IPS-15b (cell line): ENCODE measurements around the gene TMEM144.
A peak's percentile ranks its signal among the peaks of the same experiment; 100 is the strongest.

ENCODE experiments used
- H3K27me3 ChIP-seq: one replicate; pipeline ENCODE4 v1.6.1; 2013; ENCODE audit warnings: low read length; ENCODE audit not compliant: control insufficient read depth, insufficient read depth
- H3K36me3 ChIP-seq: one replicate; pipeline ENCODE4 v1.6.1; 2013; ENCODE audit warnings: low read length; ENCODE audit not compliant: control insufficient read depth, insufficient read depth
- H3K4me1 ChIP-seq: one replicate; pipeline ENCODE4 v1.6.1; 2013; ENCODE audit warnings: mild to moderate bottlenecking, low read length; ENCODE audit not compliant: control insufficient read depth, insufficient read depth
- H3K4me3 ChIP-seq: one replicate; pipeline ENCODE4 v1.5.1; 2013; ENCODE audit warnings: low read depth, low read length
- H3K9ac ChIP-seq: one replicate; pipeline ENCODE4 v1.6.1; 2013; ENCODE audit warnings: low read depth, mild to moderate bottlenecking, low read length
- H3K9me3 ChIP-seq: one replicate; pipeline ENCODE4 v1.6.1; 2013; ENCODE audit warnings: mild to moderate bottlenecking, low read length; ENCODE audit not compliant: control insufficient read depth, insufficient read depth

The TMEM144 gene

DNA sequence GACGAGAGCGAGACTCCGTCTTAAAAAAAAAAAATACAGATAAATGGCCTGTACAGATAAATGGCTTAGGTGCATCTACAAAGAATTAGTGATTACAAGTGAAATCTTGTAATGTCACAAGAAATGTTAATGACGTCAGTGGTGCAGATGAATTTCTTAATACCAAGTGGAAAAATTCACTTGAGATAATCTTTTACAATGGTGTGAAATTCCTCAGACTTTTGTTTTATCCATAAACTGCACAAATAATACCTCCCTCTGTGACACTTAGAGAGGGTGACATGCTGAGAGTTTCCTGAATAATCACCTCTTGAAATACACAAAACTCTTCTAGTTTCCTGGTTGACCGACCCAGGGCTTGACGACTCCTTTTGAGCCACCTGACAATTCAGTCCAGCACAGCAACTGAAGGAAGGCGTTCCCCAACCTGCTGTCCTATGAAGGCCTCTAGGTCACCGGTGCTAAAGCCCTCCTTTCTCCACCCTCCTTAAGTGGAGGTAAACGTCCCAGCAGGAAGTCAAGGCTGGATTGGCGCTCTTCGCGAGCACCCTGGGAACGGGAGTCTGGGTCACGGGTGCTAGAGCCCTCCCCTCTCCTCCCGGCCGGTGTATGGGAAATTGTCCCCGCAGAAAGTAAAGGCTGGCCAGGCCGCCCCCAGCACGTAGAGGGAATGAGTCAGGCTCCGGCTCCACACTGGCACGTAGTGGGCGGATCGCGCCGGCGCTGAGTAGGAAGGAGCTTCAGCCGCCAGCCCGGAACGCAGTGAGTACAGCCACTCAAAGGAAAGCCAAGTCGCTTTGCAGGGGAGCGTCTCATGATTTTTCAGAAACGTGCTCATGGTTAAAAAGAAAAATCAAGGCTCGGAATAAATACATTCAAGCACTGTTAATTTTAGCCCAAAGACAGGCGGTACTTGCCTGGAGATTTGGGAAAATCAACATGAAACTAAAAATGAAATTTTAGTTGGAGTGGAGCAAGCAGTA, at the start of gene TMEM144:
TSS of gene TMEM144 (plus strand) at position 662 of the 983 bp plus-strand sequence. CDS start 2,182 bp downstream, outside the sequence.
- Histone ChIP-seq H3K4me1 (no peaks in the 10 kb centered on the region), H3K9me3 (no peaks in the 10 kb centered on the region), H3K27me3 (peaks cover 2% of the 10 kb centered on the region), H3K36me3 (no peaks in the 10 kb centered on the region), H3K9ac (peak within 1 kb of the TSS; percentile 55), H3K4me3 (peak within 1 kb of the TSS; percentile 57)

DNA sequence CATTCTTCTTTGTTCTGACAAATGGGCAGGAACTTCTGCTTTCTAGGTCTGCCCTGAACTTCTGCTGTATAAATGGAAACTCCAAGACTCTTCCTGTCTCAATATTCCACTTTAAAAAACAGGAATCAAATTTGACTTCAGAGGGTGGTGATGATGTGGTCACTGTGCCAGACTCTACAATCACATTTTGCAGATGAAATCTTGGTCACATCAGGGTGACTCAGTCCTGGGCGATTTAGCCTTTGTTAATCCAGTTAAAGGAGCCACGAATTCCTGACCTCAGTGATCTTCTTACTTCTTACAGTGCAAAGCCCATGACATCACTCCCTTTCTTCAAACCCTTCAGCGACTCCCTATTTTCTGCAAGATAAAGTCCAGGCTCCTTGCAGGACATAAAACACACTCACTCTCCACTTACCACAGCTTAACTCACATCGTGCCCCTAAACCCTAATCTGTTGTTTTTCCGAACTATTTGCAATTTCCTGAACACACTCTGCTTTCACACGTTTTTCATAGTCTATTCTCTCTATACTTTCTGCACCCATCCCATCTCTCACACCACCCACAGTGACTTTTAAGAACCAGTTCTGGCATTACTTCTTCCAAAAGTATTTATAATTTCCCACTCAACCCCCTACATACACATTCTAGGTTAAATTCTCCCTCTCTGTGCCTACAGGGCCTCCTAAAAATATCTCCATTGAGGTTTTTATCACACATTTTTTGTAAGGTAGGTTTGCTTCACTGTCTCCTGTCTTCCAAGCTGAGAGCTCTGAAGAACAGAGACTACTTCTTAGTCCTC, 48.5 kb upstream of the TMEM144 start:
- Histone ChIP-seq H3K4me1 (no peaks in the 10 kb centered on the region), H3K9ac (no peak overlapping the region), H3K27me3 (no peaks in the 10 kb centered on the region), H3K9me3 (no peaks in the 10 kb centered on the region), H3K36me3 (no peaks in the 10 kb centered on the region), H3K4me3 (no peak overlapping the region)

DNA sequence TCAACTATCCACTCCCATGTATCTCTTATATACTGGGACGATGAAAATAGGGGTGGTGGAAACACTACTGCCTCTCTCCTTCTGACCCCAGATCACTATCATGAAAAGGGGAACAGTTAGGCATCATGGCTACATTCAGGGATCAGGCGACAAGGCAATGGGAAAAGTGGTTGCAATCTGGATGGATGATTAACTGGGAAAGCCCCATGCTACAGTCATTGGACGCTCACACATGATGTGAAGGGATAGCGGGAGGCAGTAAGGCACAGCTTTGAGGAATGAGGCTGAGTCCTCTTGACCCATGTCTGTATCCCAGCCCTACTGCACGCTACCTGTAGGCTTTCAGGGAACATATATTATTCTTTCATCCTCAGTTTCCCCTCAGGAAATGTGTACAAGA, 47.7 kb upstream of the TMEM144 start:
- Histone ChIP-seq H3K36me3 (no peaks in the 10 kb centered on the region), H3K9ac (no peak overlapping the region), H3K27me3 (no peaks in the 10 kb centered on the region), H3K4me1 (no peaks in the 10 kb centered on the region), H3K4me3 (no peak overlapping the region), H3K9me3 (no peaks in the 10 kb centered on the region)

DNA sequence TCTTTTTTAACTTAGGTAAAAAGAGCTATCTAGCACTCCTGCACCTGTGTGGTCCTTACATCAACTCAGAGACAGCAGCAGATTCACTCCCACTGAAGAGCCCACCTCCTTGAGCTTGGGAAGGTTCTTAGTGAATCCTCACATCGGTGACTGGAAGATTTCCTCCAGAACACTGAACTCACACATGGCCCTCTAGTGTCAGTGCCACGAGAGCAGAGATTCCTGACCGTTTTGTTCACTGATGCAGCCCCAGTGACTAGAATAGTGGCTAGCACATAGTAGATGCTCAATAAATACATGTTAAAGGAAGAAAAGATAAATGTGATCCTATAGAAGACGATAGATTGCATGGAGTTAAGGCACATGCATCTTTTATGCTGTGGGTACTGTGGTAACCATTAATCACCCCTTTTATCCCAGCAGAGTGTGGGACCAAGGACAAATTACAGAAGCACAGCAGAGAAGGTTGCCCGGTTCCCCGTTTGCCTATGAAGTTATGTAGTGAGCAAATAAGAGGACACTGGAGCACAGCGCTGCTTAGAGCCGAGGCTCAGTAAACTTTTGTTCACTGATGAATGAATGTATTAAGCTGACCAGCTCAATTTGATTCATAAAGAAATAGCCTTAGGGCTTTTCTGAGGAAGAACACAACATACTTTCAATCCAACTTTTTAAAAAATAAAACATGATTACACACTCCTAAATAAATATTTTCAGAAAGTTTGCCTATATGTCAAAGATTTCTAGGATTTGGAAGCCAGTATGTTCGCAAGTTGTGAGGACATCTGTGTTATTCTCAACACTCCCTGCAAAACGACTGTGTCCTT, 46.1 kb upstream of the TMEM144 start:
- H3K4me3 ChIP-seq: no peak overlapping the region
- H3K36me3 ChIP-seq: no peaks in the 10 kb centered on the region
- H3K4me1 ChIP-seq: no peaks in the 10 kb centered on the region
- no peak overlapping the region for H3K9ac ChIP-seq
- no peaks in the 10 kb centered on the region for H3K9me3 ChIP-seq
- H3K27me3 ChIP-seq: no peaks in the 10 kb centered on the region

DNA sequence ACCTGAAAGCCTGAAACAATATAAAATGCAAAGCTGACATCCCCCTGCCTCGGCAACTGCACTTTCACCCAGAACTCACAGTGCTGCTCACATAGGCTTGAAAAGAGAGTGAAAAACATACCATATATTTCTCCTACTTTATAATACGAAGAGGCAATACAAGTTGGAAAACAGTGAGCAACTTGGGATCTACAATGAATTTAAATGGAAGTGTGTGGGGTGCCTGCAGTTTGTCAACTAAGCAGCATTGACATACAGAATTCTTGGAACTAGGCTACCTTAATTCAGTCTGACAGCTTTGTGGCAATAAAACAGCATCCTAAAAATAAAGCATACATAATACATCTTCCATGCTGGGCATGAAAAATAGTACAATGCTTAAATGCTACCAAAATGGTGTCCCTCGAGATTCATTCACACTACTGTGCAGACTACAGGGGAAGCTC, 45.5 kb upstream of the TMEM144 start:
- no peaks in the 10 kb centered on the region for H3K27me3 ChIP-seq
- no peaks in the 10 kb centered on the region for H3K9me3 ChIP-seq
- H3K4me1 ChIP-seq: no peaks in the 10 kb centered on the region
- H3K4me3 ChIP-seq: no peak overlapping the region
- H3K9ac ChIP-seq: no peak overlapping the region
- H3K36me3 ChIP-seq: no peaks in the 10 kb centered on the region

DNA sequence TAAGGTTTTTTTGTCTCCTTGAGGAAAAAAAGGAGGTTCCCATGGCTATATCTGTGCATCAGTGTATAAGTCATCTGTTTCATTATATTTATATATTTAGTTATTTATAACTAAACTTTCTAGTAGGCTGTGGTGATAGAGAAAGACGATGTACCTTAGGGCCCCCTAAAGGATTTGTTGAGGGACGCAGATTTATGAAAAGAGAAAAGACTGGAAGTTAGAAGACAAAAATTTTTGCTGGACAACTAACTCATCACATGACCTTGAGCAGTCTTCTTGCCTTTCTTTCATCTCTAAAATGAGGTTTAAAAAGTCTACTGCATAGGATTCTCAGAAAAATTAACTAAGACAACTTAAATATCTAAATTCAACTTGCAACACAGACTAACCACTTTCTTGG, 43.6 kb upstream of the TMEM144 start:
- Histone ChIP-seq H3K27me3 (no peaks in the 10 kb centered on the region), H3K9me3 (no peaks in the 10 kb centered on the region), H3K4me3 (no peak overlapping the region), H3K4me1 (no peaks in the 10 kb centered on the region), H3K9ac (no peak overlapping the region), H3K36me3 (no peaks in the 10 kb centered on the region)

DNA sequence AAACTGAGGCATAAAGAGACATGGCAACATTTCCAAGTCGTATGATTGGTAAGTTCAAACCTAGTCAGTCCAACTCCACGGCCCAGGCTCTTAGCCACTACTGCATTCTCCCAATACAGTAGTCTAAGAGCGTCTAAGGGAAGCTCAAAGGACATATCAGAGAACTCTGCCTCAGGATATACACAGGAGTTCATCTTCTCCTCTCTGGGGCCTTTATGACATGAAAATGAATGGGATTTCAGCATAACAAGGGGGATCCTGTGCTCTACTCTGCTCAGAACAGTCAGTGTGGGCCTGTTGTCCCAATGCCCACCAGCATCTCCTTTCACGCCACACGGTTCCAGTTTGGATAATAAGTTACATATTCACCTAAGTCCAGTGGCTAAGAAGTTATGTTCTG, 41.7 kb upstream of the TMEM144 start:
- Histone ChIP-seq H3K36me3 (no peaks in the 10 kb centered on the region), H3K9me3 (no peaks in the 10 kb centered on the region), H3K27me3 (no peaks in the 10 kb centered on the region), H3K9ac (no peak overlapping the region), H3K4me1 (no peaks in the 10 kb centered on the region), H3K4me3 (no peak overlapping the region)

DNA sequence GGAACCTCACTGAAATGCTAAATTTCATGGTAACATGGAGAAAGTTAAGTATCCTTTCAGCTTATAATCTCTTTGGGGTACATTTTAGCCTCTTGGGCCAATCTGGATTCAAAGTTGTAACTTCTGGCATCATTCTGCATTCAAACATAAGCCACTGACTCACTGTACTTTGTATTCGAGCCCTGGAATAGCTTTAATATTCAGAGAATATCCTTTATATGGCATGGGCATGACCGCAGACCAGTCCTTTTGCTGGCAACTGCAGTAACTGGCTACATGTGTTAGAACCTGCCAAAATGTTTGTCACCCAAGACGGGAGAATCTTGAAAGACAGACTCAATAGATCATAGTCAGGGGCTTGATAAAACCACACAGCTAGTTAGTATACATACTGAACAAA, 40.8 kb upstream of the TMEM144 start:
- Histone ChIP-seq H3K36me3 (no peaks in the 10 kb centered on the region), H3K27me3 (no peaks in the 10 kb centered on the region), H3K4me1 (no peaks in the 10 kb centered on the region), H3K9me3 (no peaks in the 10 kb centered on the region), H3K4me3 (no peak overlapping the region), H3K9ac (no peak overlapping the region)

DNA sequence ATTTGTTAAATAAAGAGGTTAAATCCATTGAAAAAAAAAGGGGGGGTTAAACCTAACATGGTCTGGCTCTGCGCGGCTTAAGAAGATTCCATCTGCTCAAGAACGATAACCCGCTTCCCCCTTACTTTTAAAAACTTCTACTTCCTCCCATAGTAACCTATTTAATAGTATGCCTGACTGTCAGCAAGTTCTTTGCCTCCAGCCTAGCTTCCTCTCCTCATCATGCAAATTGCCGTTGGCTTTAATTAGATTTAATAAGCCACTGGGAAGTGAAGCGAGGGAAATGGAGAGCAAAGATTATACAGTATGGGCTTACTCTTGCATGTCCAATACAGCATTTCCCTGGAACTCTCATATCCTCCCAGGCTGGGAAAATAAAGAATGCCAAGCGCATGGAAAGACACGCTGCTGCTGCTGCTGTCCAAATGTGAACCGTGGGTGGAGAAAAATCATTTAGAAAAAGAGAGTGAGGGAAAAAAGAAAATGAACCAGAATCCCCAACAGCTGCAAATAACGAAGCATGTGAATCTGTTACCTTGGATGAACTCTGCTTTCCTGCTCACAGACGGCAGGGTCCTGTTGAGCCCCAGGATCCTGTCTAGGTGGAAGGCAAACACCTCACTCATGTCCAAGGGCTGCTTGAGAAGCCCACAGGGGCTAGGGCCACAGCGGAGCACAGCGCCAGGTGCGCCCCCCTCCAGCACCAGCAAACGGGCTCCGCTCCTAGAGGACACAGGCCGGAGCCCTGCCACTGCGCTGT, 40.2 kb upstream of the TMEM144 start:
- H3K9ac ChIP-seq: no peak overlapping the region
- no peaks in the 10 kb centered on the region for H3K36me3 ChIP-seq
- no peaks in the 10 kb centered on the region for H3K9me3 ChIP-seq
- H3K4me1 ChIP-seq: no peaks in the 10 kb centered on the region
- no peak overlapping the region for H3K4me3 ChIP-seq
- no peaks in the 10 kb centered on the region for H3K27me3 ChIP-seq

DNA sequence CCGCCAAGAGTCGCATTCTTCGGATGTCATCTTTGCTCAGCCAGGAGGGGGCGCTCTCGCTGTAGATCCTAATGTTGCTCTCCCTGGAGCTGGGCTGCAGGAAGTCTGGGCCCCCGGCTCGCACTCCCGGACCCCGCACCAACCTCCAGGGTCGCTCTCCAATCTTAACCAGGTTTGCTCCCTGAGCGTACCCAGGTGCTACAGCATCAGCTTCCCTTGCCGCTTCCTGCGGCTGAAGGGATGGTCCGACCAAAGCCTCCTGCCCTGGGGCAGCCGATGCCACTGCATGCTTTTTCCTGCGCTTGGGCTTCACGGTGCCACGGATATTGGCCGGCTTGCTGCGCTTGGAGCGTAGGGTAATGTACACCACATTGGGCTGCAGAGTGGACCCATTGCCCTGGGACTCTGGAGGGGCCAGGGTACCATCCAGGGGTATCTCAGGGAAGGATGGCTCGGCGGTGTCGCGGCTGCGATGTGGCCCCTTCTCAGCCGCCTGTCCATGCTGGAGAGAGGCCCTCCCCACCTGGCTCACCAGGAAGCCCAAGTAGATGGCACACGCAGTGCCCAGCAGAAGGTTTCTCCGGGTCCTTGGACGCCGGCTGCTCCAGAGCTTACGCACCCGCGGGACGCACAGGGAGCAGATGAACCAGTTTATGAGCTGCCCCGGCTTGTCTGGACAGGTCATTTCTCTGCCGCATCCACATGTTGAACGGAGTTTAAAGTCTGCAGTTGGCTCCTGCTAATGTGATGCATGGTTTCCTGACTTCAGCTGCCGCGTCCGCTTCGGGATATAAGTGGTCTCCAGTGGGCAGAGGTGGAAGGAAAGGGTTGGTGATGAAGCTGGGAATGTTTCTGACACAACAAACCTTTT, 39.4 kb upstream of the TMEM144 start:
- Histone ChIP-seq H3K27me3 (no peaks in the 10 kb centered on the region), H3K9ac (no peak overlapping the region), H3K4me3 (no peak overlapping the region)

More for the DNA sequence above, 39.4 kb upstream of the TMEM144 start:
- Histone ChIP-seq H3K9me3 (no peaks in the 10 kb centered on the region), H3K4me1 (no peaks in the 10 kb centered on the region), H3K36me3 (no peaks in the 10 kb centered on the region)
